HCT116 (cell line): ENCODE data around the gene SCARF2.

Source experiments
- CEBPB ChIP-seq: IDR thresholded peaks from 2 replicates; pipeline ENCODE4 v1.6.1; 2012; ENCODE audit warnings: low read depth
- ELF1 ChIP-seq: IDR thresholded peaks from 2 replicates; pipeline ENCODE4 v1.6.1; 2012; ENCODE audit warnings: low read depth, borderline replicate concordance
- EZH2 ChIP-seq: fragments of 200-600 bp; sonication (generic); IDR thresholded peaks from 2 replicates; pipeline ENCODE4 v1.6.1; 2017; ENCODE audit warnings: antibody characterized with exemption, mixed run types
- POLR2A ChIP-seq: IDR thresholded peaks from 2 replicates; pipeline ENCODE4 v1.7.0; 2011; ENCODE audit warnings: borderline replicate concordance; ENCODE audit not compliant: insufficient read depth, insufficient read length; ENCODE audit errors: extremely low read depth
- POLR2AphosphoS5 ChIP-seq: IDR thresholded peaks from 2 replicates; pipeline ENCODE4 v1.6.1; 2011; ENCODE audit warnings: mild to moderate bottlenecking, low read depth, low read length, moderate library complexity
- RAD21 ChIP-seq: IDR thresholded peaks from 2 replicates; pipeline ENCODE4 v1.6.1; 2012; ENCODE audit warnings: low read depth, mild to moderate bottlenecking
- SIN3A ChIP-seq: IDR thresholded peaks from 2 replicates; pipeline ENCODE4 v1.6.1; 2012; ENCODE audit warnings: low read depth
- YY1 ChIP-seq: IDR thresholded peaks from 2 replicates; pipeline ENCODE4 v1.6.1; 2011; ENCODE audit warnings: low read length, low read depth, moderate library complexity, mild to moderate bottlenecking; ENCODE audit not compliant: insufficient replicate concordance; ENCODE audit errors: extremely low read depth
- ZFX ChIP-seq: fragments of 450-650 bp; IDR thresholded peaks from 2 replicates; pipeline ENCODE4 v1.6.1; 2017
- ZNF274 ChIP-seq: fragments of 200-500 bp; sonication (Bioruptor generic); IDR thresholded peaks from 2 replicates; pipeline ENCODE4 v1.6.1; 2014; ENCODE audit warnings: mild to moderate bottlenecking, low read depth, low read length, inconsistent platforms
- TF ChIP-seq, protein P1 (sequence below), 3 experiments: fragments of 200-600 bp in 1 of 3; sonication (generic) in 1 of 3; IDR thresholded peaks in 2 of 3; conservative IDR thresholded peaks in 1 of 3; 2 replicates each; pipeline ENCODE4 v1.5.1; 2012 to 2017; ENCODE audit warnings: low read depth in 2 of 3, low read length in 2 of 3, antibody characterized with exemption in 1 of 3, borderline replicate concordance in 1 of 3, control low read depth in 1 of 3, mild to moderate bottlenecking in 1 of 3, mixed read lengths in 1 of 3, mixed run types in 1 of 3, moderate library complexity in 1 of 3; ENCODE audit not compliant: insufficient read depth in 1 of 3
- TF ChIP-seq, protein P2 (sequence below): IDR thresholded peaks from 2 replicates; pipeline ENCODE4 v1.6.1; 2012; ENCODE audit warnings: low read depth
- TF ChIP-seq, protein P3 (sequence below): IDR thresholded peaks from 2 replicates; pipeline ENCODE4 v1.6.1; 2012

DNA sequence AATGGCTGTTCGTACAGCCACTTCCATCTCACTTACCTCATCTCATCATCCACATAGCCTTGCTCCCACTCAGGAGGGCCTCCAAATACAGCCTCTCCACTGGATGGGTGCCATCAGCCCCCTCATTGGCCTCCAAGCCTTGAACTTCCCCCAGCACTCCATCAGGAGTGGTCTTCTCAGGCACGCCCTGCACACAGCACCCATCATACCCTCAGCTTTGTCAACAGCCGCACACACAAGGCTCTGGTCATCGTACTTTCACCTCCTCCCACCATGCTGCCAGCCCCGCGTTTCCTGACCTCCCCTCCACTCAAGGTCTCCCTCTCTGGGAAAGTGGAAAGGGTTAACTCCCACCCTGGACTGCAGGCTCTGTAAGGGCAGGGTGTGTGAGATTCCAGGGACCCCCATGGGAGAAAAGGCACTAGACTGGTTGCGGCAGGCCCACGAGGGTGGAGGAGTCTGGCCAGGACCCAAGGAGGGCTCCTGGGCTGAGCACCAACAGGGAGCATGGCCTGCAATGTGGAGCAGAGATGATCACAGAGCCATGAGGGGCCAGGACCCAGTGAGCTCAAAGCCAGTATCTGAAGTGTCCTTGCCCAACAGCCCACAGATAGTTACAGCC, 21.0 kb upstream of the SCARF2 start:
- TF ChIP-seq POLR2A (no peak), YY1 (no peak), ZNF274 (no peak), CEBPB (no peak), POLR2AphosphoS5 (no peak), RAD21 (no peak), EZH2 (no peak), ELF1 (no peak), ZFX (no peak), SIN3A (no peak)
- TF ChIP-seq, protein P1, sequence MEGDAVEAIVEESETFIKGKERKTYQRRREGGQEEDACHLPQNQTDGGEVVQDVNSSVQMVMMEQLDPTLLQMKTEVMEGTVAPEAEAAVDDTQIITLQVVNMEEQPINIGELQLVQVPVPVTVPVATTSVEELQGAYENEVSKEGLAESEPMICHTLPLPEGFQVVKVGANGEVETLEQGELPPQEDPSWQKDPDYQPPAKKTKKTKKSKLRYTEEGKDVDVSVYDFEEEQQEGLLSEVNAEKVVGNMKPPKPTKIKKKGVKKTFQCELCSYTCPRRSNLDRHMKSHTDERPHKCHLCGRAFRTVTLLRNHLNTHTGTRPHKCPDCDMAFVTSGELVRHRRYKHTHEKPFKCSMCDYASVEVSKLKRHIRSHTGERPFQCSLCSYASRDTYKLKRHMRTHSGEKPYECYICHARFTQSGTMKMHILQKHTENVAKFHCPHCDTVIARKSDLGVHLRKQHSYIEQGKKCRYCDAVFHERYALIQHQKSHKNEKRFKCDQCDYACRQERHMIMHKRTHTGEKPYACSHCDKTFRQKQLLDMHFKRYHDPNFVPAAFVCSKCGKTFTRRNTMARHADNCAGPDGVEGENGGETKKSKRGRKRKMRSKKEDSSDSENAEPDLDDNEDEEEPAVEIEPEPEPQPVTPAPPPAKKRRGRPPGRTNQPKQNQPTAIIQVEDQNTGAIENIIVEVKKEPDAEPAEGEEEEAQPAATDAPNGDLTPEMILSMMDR (IDR thresholded peaks at IDR 0.05 in 2 of 3, conservative IDR thresholded peaks at IDR 0.05 in 1 of 3; ENCODE audit: borderline replicate concordance in 1 of 3, insufficient read depth in 1 of 3, low read depth in 2 of 3, low read length in 2 of 3): no peak
- TF ChIP-seq, protein P2, sequence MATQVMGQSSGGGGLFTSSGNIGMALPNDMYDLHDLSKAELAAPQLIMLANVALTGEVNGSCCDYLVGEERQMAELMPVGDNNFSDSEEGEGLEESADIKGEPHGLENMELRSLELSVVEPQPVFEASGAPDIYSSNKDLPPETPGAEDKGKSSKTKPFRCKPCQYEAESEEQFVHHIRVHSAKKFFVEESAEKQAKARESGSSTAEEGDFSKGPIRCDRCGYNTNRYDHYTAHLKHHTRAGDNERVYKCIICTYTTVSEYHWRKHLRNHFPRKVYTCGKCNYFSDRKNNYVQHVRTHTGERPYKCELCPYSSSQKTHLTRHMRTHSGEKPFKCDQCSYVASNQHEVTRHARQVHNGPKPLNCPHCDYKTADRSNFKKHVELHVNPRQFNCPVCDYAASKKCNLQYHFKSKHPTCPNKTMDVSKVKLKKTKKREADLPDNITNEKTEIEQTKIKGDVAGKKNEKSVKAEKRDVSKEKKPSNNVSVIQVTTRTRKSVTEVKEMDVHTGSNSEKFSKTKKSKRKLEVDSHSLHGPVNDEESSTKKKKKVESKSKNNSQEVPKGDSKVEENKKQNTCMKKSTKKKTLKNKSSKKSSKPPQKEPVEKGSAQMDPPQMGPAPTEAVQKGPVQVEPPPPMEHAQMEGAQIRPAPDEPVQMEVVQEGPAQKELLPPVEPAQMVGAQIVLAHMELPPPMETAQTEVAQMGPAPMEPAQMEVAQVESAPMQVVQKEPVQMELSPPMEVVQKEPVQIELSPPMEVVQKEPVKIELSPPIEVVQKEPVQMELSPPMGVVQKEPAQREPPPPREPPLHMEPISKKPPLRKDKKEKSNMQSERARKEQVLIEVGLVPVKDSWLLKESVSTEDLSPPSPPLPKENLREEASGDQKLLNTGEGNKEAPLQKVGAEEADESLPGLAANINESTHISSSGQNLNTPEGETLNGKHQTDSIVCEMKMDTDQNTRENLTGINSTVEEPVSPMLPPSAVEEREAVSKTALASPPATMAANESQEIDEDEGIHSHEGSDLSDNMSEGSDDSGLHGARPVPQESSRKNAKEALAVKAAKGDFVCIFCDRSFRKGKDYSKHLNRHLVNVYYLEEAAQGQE: no peak
- TF ChIP-seq, protein P3, sequence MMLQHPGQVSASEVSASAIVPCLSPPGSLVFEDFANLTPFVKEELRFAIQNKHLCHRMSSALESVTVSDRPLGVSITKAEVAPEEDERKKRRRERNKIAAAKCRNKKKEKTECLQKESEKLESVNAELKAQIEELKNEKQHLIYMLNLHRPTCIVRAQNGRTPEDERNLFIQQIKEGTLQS: no peak
